GM12878 (cell line): ENCODE results near the gene GPATCH11. TPM values are rescaled to one million over a fixed set of nuclear protein-coding genes. Genes with fewer than 3 reads are reported as not detected.

ENCODE experiments used
- ATAC-seq: fragments of 200-7000 bp; cut with Tn5 transposase; 3 replicates; pipeline ENCODE4 v1.9.1; 2020; ENCODE audit warnings: mild to moderate bottlenecking, moderate library complexity
- BruUV-seq: library from RNA; stranded (reverse); fragments of 400-500 nt; replicated peaks from 2 replicates; lab custom pipeline; 2021; lab: Mats Ljungman, UMichigan
- CTCF ChIA-PET: fragments of 300-600 bp; sonication (Branson Sonifier 250); formaldehyde crosslinking; extraction: SDS; loops from one replicate; lab custom pipeline; 2021; ENCODE audit warnings: inconsistent platforms; lab: Yijun Ruan, JAX
- POLR2A ChIA-PET: fragments of 350-600 bp; formaldehyde crosslinking; extraction: SDS; loops from one replicate; lab custom pipeline; 2021; ENCODE audit warnings: inconsistent platforms; lab: Charles Lee
- RAD21 ChIA-PET: fragments of 300-600 bp; sonication (Branson Sonifier 250); formaldehyde crosslinking; loops from one replicate; lab custom pipeline; 2023; ENCODE audit warnings: antibody characterized with exemption; ENCODE audit not compliant: unreplicated experiment; lab: Charles Lee
- SMC1A ChIA-PET: fragments of 300-600 bp; sonication (Branson Sonifier 250); formaldehyde crosslinking; loops from one replicate; lab custom pipeline; 2023; ENCODE audit not compliant: unreplicated experiment, uncharacterized antibody; lab: Charles Lee
- DNase-seq: peaks from one replicate; pipeline ENCODE4 v3.0.0-alpha.2; 2011; ENCODE audit warnings: low read depth, low spot score
- FAIRE-seq: peaks from 3 replicates; lab custom pipeline; 2011; peaks lifted over from hg19 to GRCh38; lab: Jason Lieb, UNC
- H2AFZ ChIP-seq: 2 replicates; pipeline ENCODE4 v1.6.0; 2011; ENCODE audit warnings: low read depth, low read length, control low read depth; ENCODE audit not compliant: control insufficient read depth
- H3K27ac ChIP-seq: 2 replicates; pipeline ENCODE4 v1.5.1; 2011; ENCODE audit warnings: control low read depth; ENCODE audit not compliant: control insufficient read depth, insufficient read depth
- H3K27me3 ChIP-seq, 2 experiments: replicated peaks in 1 of 2; 2 replicates each; pipeline versions ENCODE4 v1.6.0 to v1.6.1; 2011; ENCODE audit warnings: low read length in 1 of 2; ENCODE audit not compliant: control insufficient read depth in 2 of 2, insufficient read depth in 2 of 2
- H3K36me3 ChIP-seq, 2 experiments: 2 replicates each; pipeline ENCODE4 v1.5.1; 2011; ENCODE audit warnings: low read length in 1 of 2; ENCODE audit not compliant: control insufficient read depth in 2 of 2, insufficient read depth in 2 of 2
- H3K4me1 ChIP-seq: 2 replicates; pipeline ENCODE4 v1.6.1; 2011; ENCODE audit warnings: mild to moderate bottlenecking, low read length, moderate library complexity, mixed read lengths; ENCODE audit not compliant: control insufficient read depth, insufficient read depth
- H3K4me2 ChIP-seq: 2 replicates; pipeline ENCODE4 v1.6.0; 2011; ENCODE audit warnings: control low read depth; ENCODE audit not compliant: control insufficient read depth, insufficient read depth
- H3K4me3 ChIP-seq: fragments of 200-600 bp; sonication (generic); 2 replicates; pipeline ENCODE4 v1.5.1; 2016
- H3K79me2 ChIP-seq: 2 replicates; pipeline ENCODE4 v1.6.0; 2011; ENCODE audit warnings: low read length; ENCODE audit not compliant: control insufficient read depth, insufficient read depth
- H3K9ac ChIP-seq: 2 replicates; pipeline ENCODE4 v1.8.0; 2011; ENCODE audit warnings: low read length, control low read depth, mixed read lengths; ENCODE audit not compliant: control insufficient read depth, insufficient read depth
- H3K9me3 ChIP-seq: replicated peaks from 3 replicates; pipeline ENCODE4 v1.5.1; 2011; ENCODE audit warnings: mild to moderate bottlenecking, low read length; ENCODE audit not compliant: control insufficient read depth, insufficient read depth
- H4K20me1 ChIP-seq: 2 replicates; pipeline ENCODE4 v1.6.0; 2011; ENCODE audit not compliant: control insufficient read depth, insufficient read depth
- CHD4 ChIP-seq: fragments of 200-600 bp; sonication (generic); IDR thresholded peaks from 2 replicates; pipeline ENCODE4 v1.6.1; 2016; ENCODE audit warnings: mild to moderate bottlenecking
- E2F4 ChIP-seq: IDR thresholded peaks from 2 replicates; pipeline ENCODE4 v1.6.1; 2012; ENCODE audit warnings: low read depth, low read length, improper control_type of control experiment
- FOS ChIP-seq: IDR thresholded peaks from 3 replicates; pipeline ENCODE4 v1.6.1; 2011; ENCODE audit warnings: borderline replicate concordance; ENCODE audit not compliant: insufficient read length; ENCODE audit errors: extremely low read depth
- GABPA ChIP-seq: IDR thresholded peaks from 2 replicates; pipeline ENCODE4 v1.6.1; 2014; ENCODE audit warnings: antibody characterized with exemption, low read depth, mild to moderate bottlenecking, inconsistent platforms
- PAX5 ChIP-seq: IDR thresholded peaks from 2 replicates; pipeline ENCODE4 v1.6.1; 2011; ENCODE audit warnings: low read depth, low read length, borderline replicate concordance
- SRF ChIP-seq, 2 experiments: IDR thresholded peaks; 2 replicates each; pipeline ENCODE4 v1.6.1; 2011; ENCODE audit warnings: low read depth in 2 of 2, low read length in 2 of 2, mild to moderate bottlenecking in 1 of 2, moderate library complexity in 1 of 2
- SUPT20H ChIP-seq: IDR thresholded peaks from 2 replicates; pipeline ENCODE4 v1.6.1; 2011; ENCODE audit warnings: low read depth, mild to moderate bottlenecking, low read length, moderate library complexity, borderline replicate concordance; ENCODE audit not compliant: control insufficient read depth
- WGBS: methylation state at CpG from one replicate; pipeline ENCODE4 v1.1.6; 2016; ENCODE audit warnings: low lambda C conversion rate; ENCODE audit not compliant: insufficient replicate concordance, insufficient coverage; ENCODE audit errors: missing lambda C conversion rate; 5-methylcytosine and 5-hydroxymethylcytosine counted together
- in situ Hi-C: fragments of 300-500 bp; cut with MboI; formaldehyde crosslinking; loops from 9 replicates; pipeline ENCODE4 v1.14.3; 2018; ENCODE audit warnings: mixed read lengths
- intact Hi-C: fragments of 100-400 bp; cut with micrococcal nuclease; formaldehyde crosslinking; loops from one replicate; pipeline ENCODE4 v1.14.2; 2022; ENCODE audit not compliant: unreplicated experiment
- polyA plus RNA-seq, 11 experiments: library from polyadenylated mRNA; depleted of rRNA in 4 of 11; unstranded in 6 of 11; stranded (reverse) in 5 of 11; fragments of >200 nt; fragmentation: Nextera tagmentation in 4 of 11; fragmentation: Illumina TruSeq in 1 of 11; extraction: Ambion mirVana in 4 of 11; extraction: Trizol in 1 of 11; gene quantifications; 1 replicate in 1 of 11; 2 replicates in 10 of 11; pipeline versions ENCODE4 v1.2.1 to v1.2.3, GENCODE V29; 2011 to 2016; ENCODE audit warnings: inconsistent platforms in 2 of 11, missing spikeins in 2 of 11, low read depth in 1 of 11
- total RNA-seq, 4 experiments: library from RNA; depleted of rRNA in 3 of 4; stranded (reverse); fragments of >200 nt in 3 of 4; fragmentation: Illumina TruSeq in 1 of 4; extraction: Trizol in 1 of 4; gene quantifications; 2 replicates each; pipeline versions ENCODE4 v1.2.1 to v1.2.3, GENCODE V29; 2013 to 2021
- TF ChIP-seq, protein P1 (sequence below): IDR thresholded peaks from 2 replicates; pipeline ENCODE4 v1.6.1; 2012; ENCODE audit warnings: improper control_type of control experiment, low read depth, low read length; ENCODE audit not compliant: insufficient replicate concordance
- TF ChIP-seq, protein P2 (sequence below): fragments of 450-650 bp; IDR thresholded peaks from 2 replicates; pipeline ENCODE4 v1.6.1; 2017; ENCODE audit warnings: mild to moderate bottlenecking, moderate library complexity

GPATCH11 gene
- total and polyA plus RNA-seq, 10 of the 15 experiments (the other 5 are each of a cell fraction or from before 2014, with no cell fraction given): 11.5 to 31.8 (median 16.5) TPM

GRCh38 chr2:37117566-37117965 is 33.2 kb downstream of the GPATCH11 start (continued):
- TF ChIP-seq, protein P1, sequence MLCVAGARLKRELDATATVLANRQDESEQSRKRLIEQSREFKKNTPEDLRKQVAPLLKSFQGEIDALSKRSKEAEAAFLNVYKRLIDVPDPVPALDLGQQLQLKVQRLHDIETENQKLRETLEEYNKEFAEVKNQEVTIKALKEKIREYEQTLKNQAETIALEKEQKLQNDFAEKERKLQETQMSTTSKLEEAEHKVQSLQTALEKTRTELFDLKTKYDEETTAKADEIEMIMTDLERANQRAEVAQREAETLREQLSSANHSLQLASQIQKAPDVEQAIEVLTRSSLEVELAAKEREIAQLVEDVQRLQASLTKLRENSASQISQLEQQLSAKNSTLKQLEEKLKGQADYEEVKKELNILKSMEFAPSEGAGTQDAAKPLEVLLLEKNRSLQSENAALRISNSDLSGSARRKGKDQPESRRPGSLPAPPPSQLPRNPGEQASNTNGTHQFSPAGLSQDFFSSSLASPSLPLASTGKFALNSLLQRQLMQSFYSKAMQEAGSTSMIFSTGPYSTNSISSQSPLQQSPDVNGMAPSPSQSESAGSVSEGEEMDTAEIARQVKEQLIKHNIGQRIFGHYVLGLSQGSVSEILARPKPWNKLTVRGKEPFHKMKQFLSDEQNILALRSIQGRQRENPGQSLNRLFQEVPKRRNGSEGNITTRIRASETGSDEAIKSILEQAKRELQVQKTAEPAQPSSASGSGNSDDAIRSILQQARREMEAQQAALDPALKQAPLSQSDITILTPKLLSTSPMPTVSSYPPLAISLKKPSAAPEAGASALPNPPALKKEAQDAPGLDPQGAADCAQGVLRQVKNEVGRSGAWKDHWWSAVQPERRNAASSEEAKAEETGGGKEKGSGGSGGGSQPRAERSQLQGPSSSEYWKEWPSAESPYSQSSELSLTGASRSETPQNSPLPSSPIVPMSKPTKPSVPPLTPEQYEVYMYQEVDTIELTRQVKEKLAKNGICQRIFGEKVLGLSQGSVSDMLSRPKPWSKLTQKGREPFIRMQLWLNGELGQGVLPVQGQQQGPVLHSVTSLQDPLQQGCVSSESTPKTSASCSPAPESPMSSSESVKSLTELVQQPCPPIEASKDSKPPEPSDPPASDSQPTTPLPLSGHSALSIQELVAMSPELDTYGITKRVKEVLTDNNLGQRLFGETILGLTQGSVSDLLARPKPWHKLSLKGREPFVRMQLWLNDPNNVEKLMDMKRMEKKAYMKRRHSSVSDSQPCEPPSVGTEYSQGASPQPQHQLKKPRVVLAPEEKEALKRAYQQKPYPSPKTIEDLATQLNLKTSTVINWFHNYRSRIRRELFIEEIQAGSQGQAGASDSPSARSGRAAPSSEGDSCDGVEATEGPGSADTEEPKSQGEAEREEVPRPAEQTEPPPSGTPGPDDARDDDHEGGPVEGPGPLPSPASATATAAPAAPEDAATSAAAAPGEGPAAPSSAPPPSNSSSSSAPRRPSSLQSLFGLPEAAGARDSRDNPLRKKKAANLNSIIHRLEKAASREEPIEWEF: no peak
- TF ChIP-seq PAX5 (no peak), GABPA (no peak)

GRCh38 chr2:37119157-37119556 is 34.8 kb downstream of the GPATCH11 start:
- 95% methylated on average over 5 of the region's 5 CpGs for WGBS
- H3K9me3 ChIP-seq: no peaks in the 10 kb centered on the region
- SMC1A ChIA-PET: interaction anchor here (0.5 kb wide), 1 partner anchor 11 kb away, joined by 3 read pairs; no protein-coding TSS in a partner anchor
- no TSS peak for BruUV-seq
- H3K27me3 ChIP-seq: no peaks in the 10 kb centered on the region
- RAD21 ChIA-PET: no interaction called here
- peaks cover 12 to 40% of the 10 kb centered on the region in 2 experiments for H3K36me3 ChIP-seq
- no peak for DNase-seq
- H4K20me1 ChIP-seq: no peaks in the 10 kb centered on the region
- POLR2A ChIA-PET: no interaction called here
- in situ Hi-C loops: no loop called here
- H3K79me2 ChIP-seq: no peaks in the 10 kb centered on the region
- no peak overlapping the region for H3K4me2 ChIP-seq
- H2AFZ ChIP-seq: no peak overlapping the region
- no peak overlapping the region for H3K27ac ChIP-seq
- no peak overlapping the region for H3K9ac ChIP-seq
- TF ChIP-seq E2F4: no peak
- TF ChIP-seq, protein P2, sequence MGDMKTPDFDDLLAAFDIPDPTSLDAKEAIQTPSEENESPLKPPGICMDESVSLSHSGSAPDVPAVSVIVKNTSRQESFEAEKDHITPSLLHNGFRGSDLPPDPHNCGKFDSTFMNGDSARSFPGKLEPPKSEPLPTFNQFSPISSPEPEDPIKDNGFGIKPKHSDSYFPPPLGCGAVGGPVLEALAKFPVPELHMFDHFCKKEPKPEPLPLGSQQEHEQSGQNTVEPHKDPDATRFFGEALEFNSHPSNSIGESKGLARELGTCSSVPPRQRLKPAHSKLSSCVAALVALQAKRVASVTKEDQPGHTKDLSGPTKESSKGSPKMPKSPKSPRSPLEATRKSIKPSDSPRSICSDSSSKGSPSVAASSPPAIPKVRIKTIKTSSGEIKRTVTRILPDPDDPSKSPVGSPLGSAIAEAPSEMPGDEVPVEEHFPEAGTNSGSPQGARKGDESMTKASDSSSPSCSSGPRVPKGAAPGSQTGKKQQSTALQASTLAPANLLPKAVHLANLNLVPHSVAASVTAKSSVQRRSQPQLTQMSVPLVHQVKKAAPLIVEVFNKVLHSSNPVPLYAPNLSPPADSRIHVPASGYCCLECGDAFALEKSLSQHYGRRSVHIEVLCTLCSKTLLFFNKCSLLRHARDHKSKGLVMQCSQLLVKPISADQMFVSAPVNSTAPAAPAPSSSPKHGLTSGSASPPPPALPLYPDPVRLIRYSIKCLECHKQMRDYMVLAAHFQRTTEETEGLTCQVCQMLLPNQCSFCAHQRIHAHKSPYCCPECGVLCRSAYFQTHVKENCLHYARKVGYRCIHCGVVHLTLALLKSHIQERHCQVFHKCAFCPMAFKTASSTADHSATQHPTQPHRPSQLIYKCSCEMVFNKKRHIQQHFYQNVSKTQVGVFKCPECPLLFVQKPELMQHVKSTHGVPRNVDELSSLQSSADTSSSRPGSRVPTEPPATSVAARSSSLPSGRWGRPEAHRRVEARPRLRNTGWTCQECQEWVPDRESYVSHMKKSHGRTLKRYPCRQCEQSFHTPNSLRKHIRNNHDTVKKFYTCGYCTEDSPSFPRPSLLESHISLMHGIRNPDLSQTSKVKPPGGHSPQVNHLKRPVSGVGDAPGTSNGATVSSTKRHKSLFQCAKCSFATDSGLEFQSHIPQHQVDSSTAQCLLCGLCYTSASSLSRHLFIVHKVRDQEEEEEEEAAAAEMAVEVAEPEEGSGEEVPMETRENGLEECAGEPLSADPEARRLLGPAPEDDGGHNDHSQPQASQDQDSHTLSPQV: no peak
- TF ChIP-seq SRF (IDR thresholded peaks at IDR 0.05; ENCODE audit: low read depth in 2 of 2, low read length in 2 of 2): no peak
- TF ChIP-seq SUPT20H: no peak
- no peak for TF ChIP-seq FOS
- no peak for TF ChIP-seq CHD4
- TF ChIP-seq, all 136 proteins: peak for 0
- FAIRE-seq: no peak
- no peak for ATAC-seq
- Histone ChIP-seq H3K4me1 (no peaks in the 10 kb centered on the region), H3K4me3 (no peak overlapping the region)
- intact Hi-C loops: no loop called here
- CTCF ChIA-PET: no interaction called here
